Endothelial cell of umbilical vein (primary cell): Measurements from ENCODE around the gene CTAGE9.
"Not testable (repeated sequence)": the region's sequence is repeated elsewhere in the genome, so short reads cannot be mapped to it uniquely, and the experiment has no call there.

Source experiments
- EZH2 ChIP-seq: IDR thresholded peaks from 2 replicates; pipeline ENCODE4 v1.6.1; 2012; ENCODE audit warnings: borderline replicate concordance, low read depth, mild to moderate bottlenecking, moderate library complexity, low read length, inconsistent platforms; ENCODE audit not compliant: severe bottlenecking
- FOS ChIP-seq: IDR thresholded peaks from 2 replicates; pipeline ENCODE4 v1.6.1; 2011; ENCODE audit warnings: mild to moderate bottlenecking, low read length, moderate library complexity, borderline replicate concordance; ENCODE audit not compliant: insufficient read depth
- GATA2 ChIP-seq: IDR thresholded peaks from 2 replicates; pipeline ENCODE4 v1.7.0; 2011; ENCODE audit warnings: low read depth, mild to moderate bottlenecking, moderate library complexity, mixed read lengths, low read length; ENCODE audit not compliant: insufficient read length, insufficient read depth
- JUN ChIP-seq: IDR thresholded peaks from 2 replicates; pipeline ENCODE4 v1.6.1; 2011; ENCODE audit warnings: borderline replicate concordance, low read depth; ENCODE audit not compliant: insufficient read length, insufficient read depth
- MYC ChIP-seq: IDR thresholded peaks from one replicate; pipeline ENCODE4 v1.6.1; 2011; ENCODE audit warnings: mild to moderate bottlenecking, low read depth, low read length
- POLR2A ChIP-seq: IDR thresholded peaks from 2 replicates; pipeline ENCODE4 v1.6.1; 2012; ENCODE audit warnings: low read depth, mild to moderate bottlenecking, control low read depth, low read length
- POLR2AphosphoS5 ChIP-seq: IDR thresholded peaks from 2 replicates; pipeline ENCODE4 v1.6.1; 2012; ENCODE audit warnings: low read depth, mild to moderate bottlenecking, control low read depth, low read length, moderate library complexity; ENCODE audit not compliant: insufficient read depth
- TF ChIP-seq, protein P1 (sequence below), 2 donors: IDR thresholded peaks; 1 replicate in 1 of 2; 2 replicates in 1 of 2; pipeline ENCODE4 v1.5.1; 2011; ENCODE audit warnings: low read length in 2 of 2, mild to moderate bottlenecking in 2 of 2, moderate library complexity in 2 of 2, control low read depth in 1 of 2, inconsistent platforms in 1 of 2, low read depth in 1 of 2; ENCODE audit not compliant: insufficient read depth in 1 of 2; ENCODE audit errors: extremely low read depth in 1 of 2
- TF ChIP-seq, protein P2 (sequence below): IDR thresholded peaks from 2 replicates; pipeline ENCODE4 v1.6.1; 2011; ENCODE audit not compliant: insufficient read depth, insufficient read length

DNA sequence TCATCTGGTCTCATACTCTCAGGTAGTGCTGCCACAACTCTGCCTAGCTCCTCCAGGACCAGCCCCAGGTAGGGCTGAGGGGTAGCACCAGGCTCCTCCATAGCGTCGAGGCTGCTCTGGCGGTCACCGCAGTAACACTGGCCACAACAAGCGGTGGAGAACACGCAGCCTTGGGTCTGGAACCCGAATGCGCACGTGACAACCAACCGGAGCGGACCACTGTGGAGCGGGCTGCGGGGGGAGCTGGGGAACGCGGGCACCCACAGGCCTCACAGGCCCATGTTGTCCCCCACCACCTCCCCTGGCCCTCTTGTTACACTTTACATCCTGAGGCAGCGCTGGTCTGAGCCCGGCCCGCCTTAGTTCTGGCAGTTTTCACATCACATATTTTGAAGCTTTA, at the start of gene CTAGE9:
- TF ChIP-seq, protein P1, sequence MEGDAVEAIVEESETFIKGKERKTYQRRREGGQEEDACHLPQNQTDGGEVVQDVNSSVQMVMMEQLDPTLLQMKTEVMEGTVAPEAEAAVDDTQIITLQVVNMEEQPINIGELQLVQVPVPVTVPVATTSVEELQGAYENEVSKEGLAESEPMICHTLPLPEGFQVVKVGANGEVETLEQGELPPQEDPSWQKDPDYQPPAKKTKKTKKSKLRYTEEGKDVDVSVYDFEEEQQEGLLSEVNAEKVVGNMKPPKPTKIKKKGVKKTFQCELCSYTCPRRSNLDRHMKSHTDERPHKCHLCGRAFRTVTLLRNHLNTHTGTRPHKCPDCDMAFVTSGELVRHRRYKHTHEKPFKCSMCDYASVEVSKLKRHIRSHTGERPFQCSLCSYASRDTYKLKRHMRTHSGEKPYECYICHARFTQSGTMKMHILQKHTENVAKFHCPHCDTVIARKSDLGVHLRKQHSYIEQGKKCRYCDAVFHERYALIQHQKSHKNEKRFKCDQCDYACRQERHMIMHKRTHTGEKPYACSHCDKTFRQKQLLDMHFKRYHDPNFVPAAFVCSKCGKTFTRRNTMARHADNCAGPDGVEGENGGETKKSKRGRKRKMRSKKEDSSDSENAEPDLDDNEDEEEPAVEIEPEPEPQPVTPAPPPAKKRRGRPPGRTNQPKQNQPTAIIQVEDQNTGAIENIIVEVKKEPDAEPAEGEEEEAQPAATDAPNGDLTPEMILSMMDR (IDR thresholded peaks at IDR 0.05; ENCODE audit: extremely low read depth in 1 of 2, insufficient read depth in 1 of 2, low read depth in 1 of 2, low read length in 2 of 2) = not testable (repeated sequence)
- TF ChIP-seq, protein P2, sequence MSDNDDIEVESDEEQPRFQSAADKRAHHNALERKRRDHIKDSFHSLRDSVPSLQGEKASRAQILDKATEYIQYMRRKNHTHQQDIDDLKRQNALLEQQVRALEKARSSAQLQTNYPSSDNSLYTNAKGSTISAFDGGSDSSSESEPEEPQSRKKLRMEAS = not testable (repeated sequence)
- TF ChIP-seq MYC, POLR2A, FOS, JUN, POLR2AphosphoS5, EZH2, GATA2: not testable (repeated sequence)
